Glomerular visceral epithelial cell (primary cell): ENCODE results near the gene BBX.
A peak's percentile ranks its signal among the peaks of the same experiment; 100 is the strongest.

Experiments used
- DNase-seq: peaks from one replicate; pipeline ENCODE4 v3.0.0-alpha.2; 2016; ENCODE audit errors: extremely low spot score

The BBX gene

GRCh38 chr3:107598926-107599771, 76.4 kb downstream of the BBX start:
- DNase-seq = peak; percentile 72

- DNase-seq = no peak
These were observed 77.0 kb downstream of the BBX start for GRCh38 chr3:107599772-107600145.

GRCh38 chr3:107600780-107601179, 78.0 kb downstream of the BBX start:
- DNase-seq = no peak

GRCh38 chr3:107604057-107604822, 81.5 kb downstream of the BBX start:
- no peak for DNase-seq

- no peak for DNase-seq
These were observed 89.2 kb downstream of the BBX start for GRCh38 chr3:107611775-107612469.

- no peak for DNase-seq
These were observed 89.9 kb downstream of the BBX start for GRCh38 chr3:107612664-107613084.

- DNase-seq = no peak
These were observed 96.8 kb downstream of the BBX start for GRCh38 chr3:107619549-107619948.

- no peak for DNase-seq
These were observed 97.8 kb downstream of the BBX start for GRCh38 chr3:107620534-107620933.

GRCh38 chr3:107621465-107621864, 98.7 kb downstream of the BBX start:
- DNase-seq = no peak

- no peak for DNase-seq
These were observed 105.3 kb downstream of the BBX start for GRCh38 chr3:107627962-107628542.

GRCh38 chr3:107629566-107629965, 106.8 kb downstream of the BBX start:
- DNase-seq = no peak

GRCh38 chr3:107630779-107631178, 108.0 kb downstream of the BBX start:
- no peak for DNase-seq

GRCh38 chr3:107632576-107632975, 109.8 kb downstream of the BBX start:
- no peak for DNase-seq

GRCh38 chr3:107633327-107634098, 110.8 kb downstream of the BBX start:
- DNase-seq = no peak

GRCh38 chr3:107634099-107634489, 111.3 kb downstream of the BBX start:
- no peak for DNase-seq

- peak; percentile 41 for DNase-seq
These were observed 114.8 kb downstream of the BBX start for GRCh38 chr3:107637416-107638183.

GRCh38 chr3:107641572-107642307, 119.0 kb downstream of the BBX start:
- no peak for DNase-seq

GRCh38 chr3:107643038-107643883, 120.5 kb downstream of the BBX start:
- no peak for DNase-seq

GRCh38 chr3:107644631-107645030, 121.9 kb downstream of the BBX start:
- DNase-seq = no peak
